Liver (tissue), 2 donors: ENCODE results near the gene COL4A1.

Experiments used
- FOXA1 ChIP-seq: IDR thresholded peaks from 2 replicates; pipeline ENCODE4 v1.6.1; 2016; ENCODE audit warnings: antibody characterized with exemption
- TF ChIP-seq, protein P1 (sequence below): fragments of 150-350 bp; IDR thresholded peaks from 2 replicates; pipeline ENCODE4 v1.5.1; 2017; ENCODE audit warnings: improper control_type of control experiment, low read depth, low read length; ENCODE audit not compliant: missing input control
- donor health status: healthy.

DNA sequence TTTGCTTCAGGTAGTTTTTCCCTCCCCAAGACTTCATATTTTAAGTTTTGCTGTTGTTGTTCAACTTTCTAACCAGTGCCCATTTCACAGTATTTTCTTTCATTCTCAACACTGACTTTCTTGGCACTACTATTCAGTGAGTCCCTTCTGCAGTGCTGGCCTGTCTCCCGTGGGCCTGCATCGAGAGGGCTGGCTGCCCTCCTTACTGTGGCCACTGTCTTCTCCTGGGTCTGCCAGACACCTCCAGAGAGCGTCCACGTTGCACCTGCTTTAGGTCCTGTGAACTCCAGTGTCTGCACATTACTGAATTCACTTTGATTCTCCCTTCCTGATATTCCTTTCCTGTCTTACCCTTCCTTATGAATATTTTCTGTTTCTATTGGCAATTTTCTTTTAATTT lies 27.3 kb downstream of the COL4A1 start:
- TF ChIP-seq, protein P1, sequence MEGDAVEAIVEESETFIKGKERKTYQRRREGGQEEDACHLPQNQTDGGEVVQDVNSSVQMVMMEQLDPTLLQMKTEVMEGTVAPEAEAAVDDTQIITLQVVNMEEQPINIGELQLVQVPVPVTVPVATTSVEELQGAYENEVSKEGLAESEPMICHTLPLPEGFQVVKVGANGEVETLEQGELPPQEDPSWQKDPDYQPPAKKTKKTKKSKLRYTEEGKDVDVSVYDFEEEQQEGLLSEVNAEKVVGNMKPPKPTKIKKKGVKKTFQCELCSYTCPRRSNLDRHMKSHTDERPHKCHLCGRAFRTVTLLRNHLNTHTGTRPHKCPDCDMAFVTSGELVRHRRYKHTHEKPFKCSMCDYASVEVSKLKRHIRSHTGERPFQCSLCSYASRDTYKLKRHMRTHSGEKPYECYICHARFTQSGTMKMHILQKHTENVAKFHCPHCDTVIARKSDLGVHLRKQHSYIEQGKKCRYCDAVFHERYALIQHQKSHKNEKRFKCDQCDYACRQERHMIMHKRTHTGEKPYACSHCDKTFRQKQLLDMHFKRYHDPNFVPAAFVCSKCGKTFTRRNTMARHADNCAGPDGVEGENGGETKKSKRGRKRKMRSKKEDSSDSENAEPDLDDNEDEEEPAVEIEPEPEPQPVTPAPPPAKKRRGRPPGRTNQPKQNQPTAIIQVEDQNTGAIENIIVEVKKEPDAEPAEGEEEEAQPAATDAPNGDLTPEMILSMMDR: no peak
- TF ChIP-seq FOXA1: no peak
